Fibroblast of villous mesenchyme (primary cell): ENCODE results near the gene SOX6. TPM values are rescaled to one million over a fixed set of nuclear protein-coding genes. Genes with fewer than 3 reads are reported as not detected.

Source experiments
- DNase-seq: peaks from one replicate; pipeline ENCODE4 v3.0.0-alpha.2; 2010; ENCODE audit warnings: low read depth
- H3K4me3 ChIP-seq: 2 replicates; pipeline ENCODE4 v1.5.1; 2011; ENCODE audit warnings: low read depth, mild to moderate bottlenecking, low read length
- total RNA-seq: library from RNA; depleted of rRNA; stranded (reverse); fragments of >200 nt; gene quantifications from 2 replicates; pipeline ENCODE4 v1.2.3, GENCODE V29; 2012
- TF ChIP-seq, protein P1 (sequence below): IDR thresholded peaks from 2 replicates; pipeline ENCODE4 v1.5.1; 2012; ENCODE audit warnings: low read depth, mild to moderate bottlenecking, low read length; ENCODE audit not compliant: insufficient read depth

Gene SOX6
- total RNA-seq, 1 donor: 22.0 TPM

DNA sequence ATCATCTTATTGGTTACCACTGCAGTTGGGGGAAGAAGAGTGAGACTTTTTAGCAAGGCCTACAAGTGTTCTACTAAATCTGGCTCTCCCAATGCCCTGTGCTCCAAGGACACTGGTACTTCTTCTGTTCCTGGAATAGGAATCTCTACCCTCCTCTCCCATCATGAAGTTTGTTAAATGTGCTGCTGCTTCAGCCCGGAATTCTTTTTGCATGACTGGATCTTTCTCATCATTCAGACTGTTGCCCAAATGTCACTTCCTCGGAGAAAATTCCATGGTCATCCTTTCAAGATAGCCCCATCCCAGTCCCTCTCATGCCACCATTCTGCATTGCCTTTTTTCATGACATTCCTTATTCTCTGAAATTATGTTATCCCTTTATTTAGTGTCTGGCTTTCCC, 400.8 kb downstream of the SOX6 start:
- TF ChIP-seq, protein P1, sequence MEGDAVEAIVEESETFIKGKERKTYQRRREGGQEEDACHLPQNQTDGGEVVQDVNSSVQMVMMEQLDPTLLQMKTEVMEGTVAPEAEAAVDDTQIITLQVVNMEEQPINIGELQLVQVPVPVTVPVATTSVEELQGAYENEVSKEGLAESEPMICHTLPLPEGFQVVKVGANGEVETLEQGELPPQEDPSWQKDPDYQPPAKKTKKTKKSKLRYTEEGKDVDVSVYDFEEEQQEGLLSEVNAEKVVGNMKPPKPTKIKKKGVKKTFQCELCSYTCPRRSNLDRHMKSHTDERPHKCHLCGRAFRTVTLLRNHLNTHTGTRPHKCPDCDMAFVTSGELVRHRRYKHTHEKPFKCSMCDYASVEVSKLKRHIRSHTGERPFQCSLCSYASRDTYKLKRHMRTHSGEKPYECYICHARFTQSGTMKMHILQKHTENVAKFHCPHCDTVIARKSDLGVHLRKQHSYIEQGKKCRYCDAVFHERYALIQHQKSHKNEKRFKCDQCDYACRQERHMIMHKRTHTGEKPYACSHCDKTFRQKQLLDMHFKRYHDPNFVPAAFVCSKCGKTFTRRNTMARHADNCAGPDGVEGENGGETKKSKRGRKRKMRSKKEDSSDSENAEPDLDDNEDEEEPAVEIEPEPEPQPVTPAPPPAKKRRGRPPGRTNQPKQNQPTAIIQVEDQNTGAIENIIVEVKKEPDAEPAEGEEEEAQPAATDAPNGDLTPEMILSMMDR: no peak
- DNase-seq: no peak

DNA sequence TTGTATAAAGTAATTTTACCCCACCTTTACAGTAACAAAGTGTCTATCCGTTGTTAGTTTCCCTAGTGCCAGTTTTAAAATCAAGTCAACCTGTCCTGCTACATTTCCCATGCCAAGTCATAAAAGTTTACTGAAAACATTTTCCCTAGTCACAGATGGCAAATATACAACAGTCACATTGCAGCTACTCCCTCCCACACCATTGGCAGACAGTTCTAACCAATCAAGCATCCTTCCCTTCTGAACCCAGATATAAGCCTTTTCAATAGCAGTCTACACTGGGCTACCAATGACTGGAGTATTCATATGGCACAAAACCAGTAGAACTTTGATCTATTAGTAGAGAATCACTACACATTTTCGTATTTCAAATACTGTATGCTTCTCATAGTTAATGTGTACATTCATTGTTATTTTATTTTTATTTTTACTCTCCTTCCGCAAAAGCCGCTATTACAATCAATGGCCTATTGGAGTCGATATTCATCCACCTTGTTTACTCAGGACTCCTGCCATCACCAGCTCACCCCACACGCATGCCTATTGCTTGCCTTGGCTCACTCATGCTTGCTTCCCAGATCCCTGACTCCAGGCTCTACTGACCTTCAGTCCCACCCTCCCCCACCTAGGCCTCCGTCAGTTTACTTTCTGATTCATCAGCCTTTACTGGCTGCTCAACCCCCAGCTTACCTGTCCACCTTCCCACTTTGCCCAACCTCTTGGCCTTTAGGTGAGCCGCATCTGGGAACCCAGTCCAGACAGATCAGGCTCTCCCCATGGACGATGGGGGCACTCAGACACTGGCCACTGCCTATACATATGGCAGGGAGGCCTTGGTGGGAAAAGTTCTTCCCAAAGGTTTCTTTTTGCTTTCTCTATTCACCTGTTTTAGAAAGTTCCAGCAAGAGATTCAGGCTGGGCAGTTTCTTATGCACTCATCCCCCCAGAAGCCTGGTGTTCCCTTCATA, 408.4 kb downstream of the SOX6 start:
- TF ChIP-seq, protein P1: no peak
- H3K4me3 ChIP-seq: no peak overlapping the region
- DNase-seq: no peak

More for the DNA sequence above, 400.8 kb downstream of the SOX6 start:
- no peak overlapping the region for H3K4me3 ChIP-seq

GRCh38 chr11:15945726-15946125, 410.6 kb downstream of the SOX6 start:
- no peak for DNase-seq
- H3K4me3 ChIP-seq: no peak overlapping the region
- TF ChIP-seq, protein P1: no peak

DNA sequence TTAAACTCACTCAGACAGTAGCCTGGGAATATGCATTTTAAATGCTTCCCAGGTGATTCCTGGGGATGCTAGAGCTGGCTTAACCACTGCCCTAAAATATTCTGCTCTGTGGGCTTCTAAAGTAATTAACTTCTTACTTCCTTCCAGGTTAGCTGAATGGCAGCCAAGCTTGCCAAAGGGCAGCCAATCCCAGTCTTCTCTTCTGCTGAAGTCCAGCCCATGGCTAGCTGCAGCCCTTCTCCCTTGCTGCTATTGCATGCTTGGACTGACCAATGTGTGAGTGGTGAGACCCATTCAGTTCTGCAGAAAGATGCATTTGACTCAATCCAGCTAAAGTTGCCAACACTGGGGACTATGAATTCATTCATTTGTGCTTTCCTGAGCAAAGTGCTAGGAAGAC, 411.9 kb downstream of the SOX6 start:
- TF ChIP-seq, protein P1: no peak
- H3K4me3 ChIP-seq: no peak overlapping the region
- no peak for DNase-seq

DNA sequence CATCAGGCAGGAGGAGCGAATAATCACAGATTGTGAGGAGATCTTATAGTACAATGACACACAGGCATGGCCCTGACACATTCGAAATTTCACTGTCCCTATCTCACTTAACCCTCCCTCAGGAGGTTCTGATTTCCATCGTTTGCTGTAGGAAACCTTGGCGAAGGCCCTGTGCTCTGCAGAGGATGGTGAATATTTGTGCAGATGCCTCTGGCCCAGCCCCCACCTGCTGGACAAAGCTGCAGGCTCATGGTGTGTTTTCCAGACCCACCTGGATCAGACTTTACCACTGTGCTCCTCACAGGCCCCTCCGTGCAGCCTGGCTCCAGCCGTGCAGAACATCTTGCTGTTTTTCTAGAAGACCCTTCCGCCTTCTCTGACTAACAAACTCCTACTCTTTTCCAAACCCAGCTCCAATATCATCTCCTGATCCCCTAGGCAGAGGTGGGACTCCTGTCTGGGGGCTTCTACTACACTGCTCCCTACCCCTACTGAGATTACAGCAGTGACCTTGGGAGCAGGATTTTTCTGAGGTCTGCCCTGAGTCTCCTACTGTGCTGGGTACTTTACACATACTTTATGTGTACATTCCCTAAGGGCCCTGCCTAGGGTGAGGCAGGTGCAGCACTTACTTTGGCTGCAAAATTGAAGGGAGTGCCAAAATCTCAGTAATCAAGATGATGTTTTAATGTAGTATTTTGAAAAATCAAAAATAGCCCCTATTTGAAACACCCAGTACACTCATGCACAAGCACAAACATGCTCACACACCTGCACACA, 412.7 kb downstream of the SOX6 start:
- no peak overlapping the region for H3K4me3 ChIP-seq
- TF ChIP-seq, protein P1: no peak
- DNase-seq: no peak

DNA sequence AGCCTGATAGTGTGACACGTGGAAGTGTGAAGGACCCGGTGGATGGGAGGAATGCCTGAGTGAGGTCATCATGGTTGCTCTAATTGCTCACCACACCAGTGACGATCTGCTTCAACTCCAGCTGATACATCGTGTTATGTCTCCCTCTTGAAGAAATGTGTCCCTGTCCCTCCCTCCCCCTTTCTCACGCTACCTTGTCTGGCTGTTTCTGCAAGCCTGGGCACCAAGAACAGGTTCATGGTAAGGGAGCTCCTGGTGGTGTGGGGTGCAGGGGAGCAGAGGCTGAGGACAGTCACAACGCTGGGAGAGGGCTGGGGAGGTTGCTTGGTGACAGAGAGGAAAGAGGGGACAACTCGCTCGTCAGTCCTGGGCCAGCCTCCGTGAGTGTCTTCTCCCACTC, 413.4 kb downstream of the SOX6 start:
- H3K4me3 ChIP-seq: no peak overlapping the region
- DNase-seq: no peak
- TF ChIP-seq, protein P1: no peak
